GM06990 (cell line): ENCODE results near the gene MDM4.

Experiments
- DNase-seq: peaks from one replicate; pipeline ENCODE4 v3.0.0-alpha.2; 2011; ENCODE audit not compliant: insufficient read length; ENCODE audit errors: extremely low read depth
- H3K27me3 ChIP-seq: replicated peaks from 2 replicates; pipeline ENCODE4 v1.6.0; 2011; ENCODE audit warnings: low read length; ENCODE audit not compliant: control insufficient read depth, insufficient read depth
- H3K36me3 ChIP-seq: 2 replicates; pipeline ENCODE4 v1.5.1; 2011; ENCODE audit warnings: low read length; ENCODE audit not compliant: control insufficient read depth, insufficient read depth
- H3K4me3 ChIP-seq: replicated peaks from 2 replicates; pipeline ENCODE4 v1.5.1; 2011; ENCODE audit warnings: low read depth, mild to moderate bottlenecking, control low read depth, low read length
- CTCF ChIP-seq: IDR thresholded peaks from 2 replicates; pipeline ENCODE4 v1.5.1; 2011; ENCODE audit warnings: low read length, control low read depth, mild to moderate bottlenecking, inconsistent platforms; ENCODE audit not compliant: insufficient read depth, poor library complexity, severe bottlenecking

MDM4 gene

GRCh38 chr1:204599596-204599995 lies 83.4 kb downstream of the MDM4 start:
- TF ChIP-seq CTCF, result no peak
- Histone ChIP-seq H3K36me3 (no peaks in the 10 kb centered on the region), H3K4me3 (no peak overlapping the region), H3K27me3 (no peaks in the 10 kb centered on the region)
- no peak for DNase-seq

GRCh38 chr1:204600203-204600602 lies 84.0 kb downstream of the MDM4 start:
- no peak for TF ChIP-seq CTCF
- H3K4me3 ChIP-seq, result no peak overlapping the region
- no peak for DNase-seq
- H3K27me3 ChIP-seq, result no peaks in the 10 kb centered on the region
- no peaks in the 10 kb centered on the region for H3K36me3 ChIP-seq

- Histone ChIP-seq H3K36me3 (no peaks in the 10 kb centered on the region), H3K27me3 (no peaks in the 10 kb centered on the region), H3K4me3 (no peak overlapping the region)
- TF ChIP-seq CTCF, result peak; percentile 6
- DNase-seq, result no peak
Observed at GRCh38 chr1:204600968-204601367, 84.8 kb downstream of the MDM4 start.

GRCh38 chr1:204602111-204602579 lies 85.9 kb downstream of the MDM4 start:
- Histone ChIP-seq H3K36me3 (no peaks in the 10 kb centered on the region), H3K27me3 (no peaks in the 10 kb centered on the region), H3K4me3 (no peak overlapping the region)
- TF ChIP-seq CTCF, result no peak
- DNase-seq, result no peak

- H3K27me3 ChIP-seq, result no peaks in the 10 kb centered on the region
- DNase-seq, result no peak
- TF ChIP-seq CTCF, result no peak
- no peaks in the 10 kb centered on the region for H3K36me3 ChIP-seq
- no peak overlapping the region for H3K4me3 ChIP-seq
Observed at GRCh38 chr1:204602871-204603542, 86.8 kb downstream of the MDM4 start.

GRCh38 chr1:204605791-204606190 lies 89.6 kb downstream of the MDM4 start:
- no peak for TF ChIP-seq CTCF
- Histone ChIP-seq H3K27me3 (no peaks in the 10 kb centered on the region; the same call in 1 of the 2 replicates), H3K36me3 (no peaks in the 10 kb centered on the region), H3K4me3 (no peak overlapping the region)
- no peak for DNase-seq
